Lower leg skin (tissue), 3 donors: ENCODE measurements around the gene PPP1R14D.

ENCODE experiments used
- CTCF ChIP-seq, 3 donors: fragments of 450-650 bp; IDR thresholded peaks; one replicate each; pipeline ENCODE4 v1.5.1; 2016; ENCODE audit warnings: antibody characterized with exemption in 3 of 3, mild to moderate bottlenecking in 3 of 3, moderate library complexity in 2 of 3
- POLR2A ChIP-seq, 2 donors: fragments of 450-650 bp; IDR thresholded peaks; one replicate each; pipeline ENCODE4 v1.6.1; 2016 to 2017; ENCODE audit warnings: antibody characterized with exemption in 2 of 2, mild to moderate bottlenecking in 1 of 2, moderate library complexity in 1 of 2

- TF ChIP-seq CTCF (IDR thresholded peaks at IDR 0.05) (no peak), POLR2A (IDR thresholded peaks at IDR 0.05) (no peak)
These were observed 59.8 kb downstream of the PPP1R14D start for GRCh38 chr15:40768521-40769273.
